Activated CD4-positive, alpha-beta T cell treated with anti-CD3 and anti-CD28 coated beads, Interleukin-2, amount 50 U/mL, for 1 hour (primary cell): ENCODE results near the gene AK9.

Experiments
- DNase-seq: peaks from one replicate; pipeline ENCODE4 v3.0.0-alpha.2; 2020

Gene AK9

DNA sequence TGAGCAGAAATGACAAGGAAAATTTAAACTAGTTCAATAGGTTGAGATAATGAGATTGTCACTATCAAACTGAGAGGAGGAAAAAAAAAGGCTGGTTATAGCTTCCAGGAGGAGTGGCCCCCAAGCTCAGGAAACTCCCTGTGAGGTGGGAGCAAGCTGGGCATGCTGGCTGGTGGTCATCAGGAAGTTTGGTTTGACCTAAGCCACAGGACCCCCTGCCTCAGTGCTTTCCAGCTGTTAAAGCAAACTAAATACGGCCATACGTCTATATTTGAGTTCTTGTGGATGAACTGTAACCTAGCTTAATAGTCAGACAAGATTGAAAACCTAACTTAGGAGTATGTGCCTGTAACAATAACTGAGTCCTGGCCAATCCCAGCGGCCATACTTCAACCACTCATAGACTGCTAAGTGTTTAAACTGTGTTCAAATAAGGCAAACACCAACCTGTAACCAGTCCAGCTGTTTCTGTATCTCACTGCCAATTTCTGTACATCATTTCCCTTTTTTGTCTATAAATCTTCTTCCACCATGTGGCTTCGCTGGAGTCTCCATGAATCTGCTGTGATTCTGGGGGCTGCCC, 183.4 kb downstream of the AK9 start:
- no peak for DNase-seq

DNA sequence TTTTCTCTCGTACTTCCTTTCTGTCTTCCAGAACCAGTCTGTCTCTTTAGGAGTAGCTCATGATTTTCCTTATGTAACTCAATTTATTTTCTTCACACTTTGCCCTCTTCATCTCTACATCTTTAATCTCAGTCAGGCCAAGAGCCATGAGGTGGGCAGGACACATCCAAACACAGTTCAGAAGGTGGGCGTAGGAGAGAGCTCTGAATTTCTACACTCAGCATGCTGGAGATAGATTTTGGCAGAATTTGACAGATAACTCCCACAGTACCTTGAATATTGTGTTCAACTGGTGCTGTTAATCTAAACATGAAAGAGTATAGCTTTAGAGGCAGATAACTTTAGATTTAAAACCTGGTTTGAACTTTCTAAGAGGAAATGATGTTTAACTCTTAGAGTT, 184.2 kb downstream of the AK9 start:
- no peak for DNase-seq

DNA sequence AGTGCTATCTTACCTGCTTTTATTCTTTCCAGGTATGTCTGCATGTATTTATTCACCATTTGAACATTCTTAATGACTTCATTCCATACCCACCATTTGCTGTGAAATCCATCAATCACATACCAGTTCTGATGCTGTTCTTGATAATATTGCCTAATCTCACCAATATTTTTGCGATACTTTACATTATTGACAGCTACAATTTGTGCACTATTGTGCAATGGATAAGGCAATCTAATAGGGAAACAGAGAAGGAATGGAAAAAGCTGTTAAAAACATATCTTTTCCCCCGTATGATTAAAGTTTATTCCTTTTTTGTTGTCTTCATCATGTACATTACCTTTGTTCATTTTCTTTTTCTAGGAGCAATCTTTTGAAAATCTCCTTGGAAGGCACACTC, 184.7 kb downstream of the AK9 start:
- no peak for DNase-seq

DNA sequence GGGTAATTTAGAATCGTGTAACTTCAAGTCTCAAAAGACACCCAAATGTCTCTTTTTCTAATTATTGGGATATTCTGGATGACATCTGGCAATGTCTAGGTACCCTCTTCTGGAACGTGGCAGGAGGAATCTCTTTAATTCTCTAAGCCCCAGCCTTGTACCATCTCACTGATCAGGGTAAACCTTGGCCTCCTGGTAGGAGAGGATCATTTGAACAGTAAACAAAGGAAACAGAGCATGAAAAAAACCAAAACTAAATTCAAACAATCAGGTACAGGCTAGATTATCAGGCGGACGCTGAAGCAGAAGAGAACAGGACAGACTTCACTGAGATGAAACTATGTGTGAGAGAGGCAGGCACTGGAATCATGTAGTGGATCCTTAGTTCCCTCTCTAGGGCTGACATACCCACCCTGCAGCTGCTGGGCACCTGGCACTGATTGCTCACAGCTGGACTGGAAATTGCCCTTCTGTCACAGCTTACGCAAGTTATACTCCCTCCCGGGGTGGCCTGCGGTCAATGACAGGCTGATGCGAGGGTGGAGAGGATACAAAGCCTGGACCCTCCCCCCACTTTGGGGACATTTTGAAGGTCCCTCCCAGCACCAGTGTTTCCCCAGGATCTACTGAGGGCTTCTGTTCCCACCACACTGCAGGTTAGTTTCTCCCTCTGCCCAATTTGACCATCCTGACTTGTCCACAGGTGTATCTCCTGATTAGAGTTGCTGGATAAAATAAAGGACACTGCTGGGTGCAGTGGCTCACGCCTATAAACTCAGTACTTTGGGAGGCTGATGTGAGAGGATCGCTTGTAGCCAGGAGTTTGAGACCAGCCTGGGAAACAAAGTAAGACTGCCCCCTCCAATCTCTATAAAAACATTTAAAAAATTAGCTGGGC, 187.4 kb downstream of the AK9 start:
- no peak for DNase-seq

DNA sequence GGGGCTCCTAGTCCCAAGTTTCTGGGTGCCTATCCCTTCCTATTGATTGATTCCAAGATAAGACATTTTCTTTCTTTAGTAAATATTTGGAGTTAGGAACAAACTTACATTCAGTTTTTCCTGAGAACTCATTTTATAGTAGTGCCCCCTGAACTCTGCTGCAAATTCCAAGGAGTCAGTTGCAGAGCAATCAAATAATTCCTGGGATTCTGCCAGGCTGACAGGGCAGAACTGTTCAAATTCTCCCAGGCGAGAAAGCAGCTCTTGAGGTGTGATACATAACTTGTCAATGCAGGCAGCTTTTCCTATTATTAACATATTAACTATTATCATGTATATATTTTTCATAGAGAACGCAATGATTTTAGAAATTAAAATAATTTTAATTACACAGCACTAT, 192.1 kb downstream of the AK9 start:
- DNase-seq = no peak

DNA sequence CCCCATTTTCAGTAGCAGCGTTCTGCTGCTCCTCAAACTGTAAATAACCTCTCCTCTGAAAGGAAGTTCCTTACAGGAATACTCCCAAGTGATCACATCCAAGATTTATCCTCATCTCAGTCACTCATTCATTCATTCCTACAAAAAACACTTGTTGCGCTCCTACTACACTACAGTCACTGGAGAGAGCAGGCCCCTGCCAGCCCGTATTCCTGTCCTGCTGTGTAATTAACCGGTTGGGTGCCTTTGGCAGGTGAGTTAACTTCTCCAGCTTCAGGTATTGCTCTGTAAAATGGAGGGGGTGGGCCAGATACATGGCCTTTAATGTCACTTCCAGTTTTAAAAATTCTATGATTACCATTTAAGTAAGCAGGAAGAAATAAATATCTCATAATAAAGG, 192.9 kb downstream of the AK9 start:
- no peak for DNase-seq

DNA sequence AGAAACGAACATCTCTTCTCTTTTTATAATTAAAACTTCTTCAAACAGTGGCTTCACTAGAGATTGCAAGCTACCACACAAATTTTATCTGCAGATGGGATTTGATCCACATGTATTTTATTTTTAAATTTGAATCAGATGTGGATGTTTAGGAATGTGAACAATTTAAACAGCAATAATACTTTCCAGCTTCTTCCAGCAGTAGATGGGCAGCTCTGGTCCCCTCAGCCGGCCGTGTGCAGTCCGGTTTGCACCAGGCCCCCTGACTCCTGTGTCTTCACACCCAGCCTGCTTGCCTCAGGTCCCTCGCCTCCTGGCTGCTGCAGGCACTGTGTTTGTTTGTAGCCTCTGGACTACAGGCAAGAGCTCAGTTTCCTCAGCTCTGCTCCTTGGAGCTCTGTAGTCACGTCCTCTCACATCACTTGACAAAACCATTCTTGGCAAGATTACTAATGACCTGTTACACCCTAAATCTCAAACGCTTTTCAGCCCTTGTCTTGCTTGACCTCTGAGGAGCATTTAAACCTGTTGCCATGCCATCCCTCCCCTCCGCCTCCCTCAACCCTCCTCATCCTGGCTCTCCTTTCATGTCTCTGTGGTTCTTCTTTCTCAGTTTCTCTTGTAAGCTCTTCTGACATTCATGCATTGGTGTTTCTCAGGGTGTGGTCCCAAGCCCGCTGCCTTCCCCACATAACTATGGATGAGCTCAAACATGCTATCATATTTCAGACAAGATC, 194.8 kb downstream of the AK9 start:
- DNase-seq = no peak

DNA sequence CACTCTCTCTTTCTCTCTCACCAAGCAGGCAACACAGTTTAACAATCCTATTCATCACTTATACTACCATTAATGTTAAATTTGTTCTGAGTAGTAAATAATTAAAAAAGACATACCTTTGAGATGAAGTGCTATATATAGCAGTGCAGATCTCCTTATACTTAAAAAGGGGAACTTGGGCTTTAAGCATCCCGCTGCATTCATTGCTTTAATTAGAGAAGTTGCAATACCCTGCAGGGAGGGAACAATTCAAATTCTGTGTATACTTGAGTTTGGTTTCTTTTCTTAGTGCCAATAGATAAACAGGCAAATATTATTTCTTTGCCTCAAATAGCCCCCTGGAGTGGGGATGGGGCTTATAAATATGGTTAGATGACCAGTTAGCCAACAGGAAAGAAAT, 197.1 kb downstream of the AK9 start:
- DNase-seq = no peak

DNA sequence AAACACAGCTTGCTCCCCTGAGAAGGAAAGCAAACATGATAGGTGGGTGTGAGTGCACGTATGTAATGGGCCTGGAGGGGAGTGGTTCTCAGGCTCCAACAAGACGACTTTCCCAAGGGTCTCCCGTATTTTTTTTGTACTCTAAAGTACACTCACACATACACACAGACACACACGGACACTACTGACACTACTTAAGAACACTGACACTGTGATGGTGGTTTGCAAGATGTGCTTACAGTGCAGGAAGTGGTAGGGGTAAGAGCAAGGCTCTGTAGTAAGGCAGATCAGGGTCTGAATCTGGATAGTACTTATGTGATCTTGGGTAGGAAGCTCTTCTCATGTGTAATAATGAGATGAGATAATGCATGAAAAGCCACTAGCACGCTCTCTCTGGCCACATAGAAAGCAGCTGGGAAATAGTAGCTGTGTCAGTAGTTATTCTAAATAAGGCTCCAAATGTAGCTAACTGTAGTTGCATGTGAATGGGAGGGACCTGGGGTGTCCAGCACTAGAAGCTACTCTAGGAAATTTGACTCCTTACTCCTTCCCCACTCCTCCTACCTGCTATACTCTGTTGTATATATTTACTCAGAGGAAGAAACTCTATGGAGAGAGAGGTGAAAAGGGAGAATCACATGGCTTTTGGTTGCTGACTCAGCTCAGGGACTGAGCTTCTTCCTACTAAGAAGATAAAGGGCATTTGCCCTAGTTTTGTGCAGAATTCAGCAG, 199.6 kb downstream of the AK9 start:
- no peak for DNase-seq

DNA sequence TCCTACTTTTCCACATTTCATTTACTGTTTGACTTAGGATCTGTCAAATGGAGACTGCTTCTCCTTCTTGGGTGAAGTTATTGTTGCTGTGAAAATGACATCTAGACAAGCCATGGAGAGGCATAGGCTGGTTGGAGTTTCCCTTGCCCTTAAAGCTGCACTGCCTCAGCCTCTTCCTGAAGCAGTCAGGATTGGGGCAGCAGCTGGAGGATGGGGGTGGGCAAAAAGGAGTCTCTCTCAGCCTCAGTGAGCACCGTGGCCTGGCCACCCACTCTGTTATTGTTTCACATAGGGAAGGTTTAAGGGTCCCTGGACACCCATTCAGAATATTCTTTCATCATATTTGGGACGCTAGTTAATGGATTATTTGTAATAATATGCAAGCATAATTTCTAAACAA, 200.3 kb downstream of the AK9 start:
- no peak for DNase-seq

DNA sequence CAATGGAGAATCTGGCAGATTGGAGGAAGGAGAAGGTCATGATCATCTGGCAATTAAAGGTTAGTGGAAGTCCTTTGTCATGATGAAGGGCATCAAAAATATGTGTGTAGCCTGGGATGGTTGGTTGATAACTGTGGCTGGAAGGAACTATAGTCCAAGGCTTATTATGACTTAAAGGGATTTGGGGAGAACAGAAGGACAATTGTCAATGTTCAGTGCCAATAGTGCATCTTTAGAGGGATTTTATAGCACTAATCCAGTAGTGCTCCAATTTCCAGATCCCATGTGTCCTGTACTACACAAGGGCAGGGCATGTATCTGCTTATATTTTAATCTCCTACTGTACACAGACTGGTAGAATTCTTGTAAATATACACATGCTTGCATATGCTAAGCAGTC, 203.0 kb downstream of the AK9 start:
- no peak for DNase-seq

DNA sequence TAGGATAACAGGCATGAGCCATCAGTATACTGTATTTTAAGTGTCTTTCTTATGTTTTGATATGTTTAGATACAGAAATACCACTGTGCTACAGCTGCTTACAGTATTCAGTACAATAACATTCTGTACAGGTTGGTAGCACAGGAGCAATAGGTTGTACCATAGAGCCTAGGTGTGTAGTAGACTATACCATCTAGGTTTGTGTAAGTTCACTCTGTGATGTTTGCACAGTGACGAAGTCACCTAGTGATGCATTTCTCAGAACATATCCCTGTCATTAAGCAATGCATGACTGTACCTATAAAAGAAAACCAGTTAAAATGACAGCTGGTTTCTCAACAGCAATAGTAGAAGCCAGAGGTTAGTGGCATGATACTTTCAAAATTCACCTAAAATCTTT, 204.9 kb downstream of the AK9 start:
- DNase-seq = no peak

DNA sequence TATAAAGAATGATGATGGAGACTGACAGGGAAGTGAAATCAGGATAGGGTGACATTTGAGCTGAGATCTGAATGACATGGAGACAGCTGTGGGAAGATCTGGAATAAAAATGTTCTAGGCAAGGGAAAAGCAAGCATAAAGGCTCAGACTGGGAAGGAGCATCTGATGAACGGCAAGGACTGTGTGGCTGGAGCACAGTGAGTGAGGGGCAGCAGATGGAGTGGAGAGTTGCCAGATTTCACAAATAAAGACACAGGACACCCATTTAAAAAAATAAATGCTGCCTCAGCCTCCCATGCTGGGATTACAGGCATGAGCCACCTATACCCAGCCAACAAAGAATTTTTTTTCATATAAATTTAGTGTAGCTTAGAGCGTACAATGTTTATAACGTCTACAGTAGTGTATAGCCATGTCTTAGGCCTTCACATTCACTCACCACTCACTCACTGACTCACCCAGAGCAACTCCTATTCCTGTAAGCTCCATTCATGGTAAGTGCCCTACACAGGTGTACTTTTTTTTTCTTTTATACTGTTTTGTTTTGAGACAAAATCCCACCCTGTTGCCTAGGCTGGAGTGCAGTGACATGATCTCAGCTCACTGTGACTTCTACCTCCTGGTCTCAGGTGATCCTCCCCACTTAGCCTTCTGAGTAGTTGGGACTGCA, 205.6 kb downstream of the AK9 start:
- DNase-seq = no peak

DNA sequence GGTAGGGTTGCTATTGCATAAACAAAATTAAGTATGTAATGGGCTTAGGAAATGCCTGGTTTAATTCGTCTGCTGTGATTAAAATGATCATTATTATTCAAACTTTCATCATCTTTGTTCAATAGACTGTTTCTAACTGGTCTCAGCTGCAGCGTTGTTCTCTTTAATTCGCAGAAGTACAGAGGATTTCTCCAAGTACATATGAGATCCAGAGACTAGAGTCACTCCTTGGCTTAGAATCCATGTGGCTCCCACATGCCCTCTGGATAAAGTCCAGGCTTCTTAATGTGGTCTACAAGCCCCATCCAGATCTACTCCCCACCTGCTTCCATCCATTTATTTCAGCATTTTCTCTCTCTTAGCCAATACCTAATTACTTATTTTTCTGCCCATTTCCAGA, 206.9 kb downstream of the AK9 start:
- DNase-seq = no peak

DNA sequence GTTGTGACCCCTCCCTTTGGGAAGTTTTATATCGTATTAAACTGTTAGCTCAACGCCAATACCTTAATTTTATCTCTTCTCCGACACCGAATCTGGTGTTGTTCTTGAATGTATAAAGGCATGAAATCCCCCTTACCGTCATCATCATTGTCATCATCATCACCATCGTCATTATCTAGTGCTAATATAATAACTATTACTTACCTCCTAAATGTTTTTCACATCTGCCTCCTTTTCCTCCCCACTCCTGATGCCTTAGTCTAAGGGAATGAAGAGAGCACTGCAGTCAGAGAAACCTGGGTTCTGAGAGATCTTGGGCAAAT, 207.3 kb downstream of the AK9 start:
- no peak for DNase-seq

DNA sequence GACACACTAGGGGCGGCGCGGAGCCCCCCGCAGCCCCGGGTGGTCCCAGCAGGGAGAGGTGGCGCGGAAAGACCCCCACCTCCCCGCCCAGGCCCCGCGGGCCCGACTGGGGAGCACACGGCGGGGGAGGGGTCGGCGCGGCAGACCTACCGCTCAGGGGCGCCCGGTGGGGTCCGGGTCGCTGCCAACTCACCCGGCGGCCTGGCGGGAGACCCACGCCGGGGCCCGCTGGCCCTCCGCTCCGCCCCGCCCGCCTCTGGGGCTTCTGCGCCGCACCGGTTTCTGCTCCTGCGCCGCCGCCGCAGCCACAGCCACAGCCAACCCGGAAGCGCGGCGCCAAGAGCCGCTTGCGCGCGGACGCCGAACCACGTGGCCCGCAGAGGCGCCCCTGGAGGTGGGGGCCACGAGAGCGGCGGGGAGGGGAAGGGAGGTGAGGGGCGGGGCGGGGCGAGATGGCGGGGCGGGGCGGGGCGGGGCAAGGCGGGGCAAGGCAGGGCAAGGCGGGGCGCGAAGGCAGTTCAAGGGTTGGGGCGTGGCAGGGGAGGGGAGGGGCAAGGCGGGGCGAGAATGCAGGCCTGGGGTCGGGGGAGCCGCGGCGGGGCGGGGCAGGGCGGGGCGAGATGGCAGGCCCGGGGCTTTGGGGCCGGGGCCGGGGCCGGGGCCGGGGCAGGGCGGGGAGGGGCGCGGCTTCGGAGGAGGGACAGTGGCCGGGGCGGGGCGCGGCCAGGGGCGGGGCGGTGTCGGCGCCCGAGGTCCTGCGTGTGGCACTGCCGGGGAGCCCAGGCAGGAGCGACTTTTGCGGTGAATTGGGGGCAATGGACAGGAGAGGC, 207.9 kb downstream of the AK9 start, which contains the start of gene ZBTB24:
TSS of gene ZBTB24 (minus strand) at position 315 of the 830 bp plus-strand sequence. CDS start 1,193 bp downstream, outside the sequence.
- peak; percentile 85 for DNase-seq

DNA sequence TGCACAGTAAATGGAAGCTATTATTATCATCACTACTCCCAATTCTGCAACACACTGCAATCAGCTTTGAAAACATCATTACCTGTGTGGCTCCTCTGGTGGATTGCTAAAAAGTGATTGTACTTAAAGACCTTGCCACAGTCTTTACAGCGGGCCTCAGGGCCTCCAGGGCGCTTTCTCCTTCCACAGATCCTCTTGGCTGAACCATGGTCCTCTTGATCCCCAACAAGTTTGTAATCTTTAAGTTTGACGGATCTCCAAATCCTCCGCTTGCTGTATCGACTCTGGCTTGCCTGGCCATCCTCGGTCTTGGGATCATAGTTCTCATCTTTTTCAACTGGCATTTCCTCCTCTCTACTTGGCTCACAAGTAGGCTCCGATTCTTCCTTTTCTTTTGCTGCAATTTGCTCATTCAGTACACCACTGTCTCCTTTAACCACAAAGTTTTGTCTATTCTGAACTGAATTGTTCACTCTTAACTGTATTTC, 210.0 kb downstream of the AK9 start:
- DNase-seq = no peak

DNA sequence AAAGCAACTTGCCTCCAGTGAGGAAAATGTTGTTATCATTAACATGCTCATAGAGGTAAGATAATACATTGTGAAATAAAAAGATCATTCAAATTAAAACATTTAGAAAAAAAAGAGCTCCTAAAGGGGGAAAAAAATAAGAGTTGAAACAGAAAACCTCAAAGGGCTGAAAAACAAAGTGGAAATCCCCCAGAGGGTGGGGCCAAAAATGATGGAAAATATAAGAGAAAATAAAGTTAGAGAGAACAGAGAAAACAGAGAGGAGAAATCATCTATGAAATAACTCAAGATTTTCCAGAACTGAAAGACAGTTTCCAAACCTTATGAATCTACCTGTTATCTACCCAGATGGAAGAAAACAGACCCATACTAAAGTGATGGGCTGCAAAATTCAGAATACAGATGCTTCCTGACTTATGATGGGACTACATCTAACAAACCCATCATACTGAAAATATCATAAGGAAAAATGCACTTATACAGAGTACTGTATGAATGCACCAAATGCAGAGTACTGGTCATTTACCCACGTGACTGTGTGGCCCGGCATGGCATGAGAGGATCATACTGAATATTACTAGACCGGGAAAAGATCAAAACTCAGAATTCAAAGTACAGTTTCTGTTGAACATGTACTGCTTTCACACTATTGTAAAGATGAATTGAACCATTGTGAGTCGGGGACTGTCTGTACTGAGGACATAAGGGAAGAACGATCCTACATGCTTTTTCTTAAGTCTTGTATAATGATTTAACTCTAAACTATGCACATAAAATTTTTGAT, 212.0 kb downstream of the AK9 start:
- DNase-seq = no peak

DNA sequence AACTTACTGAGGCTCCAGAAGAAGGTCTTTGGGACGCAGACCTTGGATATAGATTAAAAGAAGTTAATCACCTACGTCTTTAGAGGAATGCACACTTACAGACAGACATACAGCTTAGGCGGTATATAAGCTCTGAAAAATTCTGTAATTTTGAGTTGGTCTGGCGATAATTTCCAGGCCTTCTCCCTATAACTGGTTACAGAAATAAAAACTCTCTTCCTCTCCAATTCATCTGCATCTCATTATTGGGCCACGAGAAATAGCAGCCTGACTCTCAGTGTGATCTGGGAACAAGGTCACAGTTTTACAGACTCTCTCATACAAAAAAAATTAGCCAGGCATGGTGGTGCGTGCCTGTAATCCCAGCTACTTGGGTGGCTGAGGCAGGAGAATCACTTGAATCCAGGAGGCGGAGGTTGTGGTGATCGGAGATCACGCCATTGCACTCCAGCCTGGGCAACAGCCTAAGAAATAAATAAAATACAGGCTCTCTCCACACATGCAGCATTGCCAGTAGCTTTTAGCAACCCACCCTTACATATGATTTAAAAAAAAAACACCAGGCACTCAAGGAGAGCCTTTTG, 212.7 kb downstream of the AK9 start:
- no peak for DNase-seq

DNA sequence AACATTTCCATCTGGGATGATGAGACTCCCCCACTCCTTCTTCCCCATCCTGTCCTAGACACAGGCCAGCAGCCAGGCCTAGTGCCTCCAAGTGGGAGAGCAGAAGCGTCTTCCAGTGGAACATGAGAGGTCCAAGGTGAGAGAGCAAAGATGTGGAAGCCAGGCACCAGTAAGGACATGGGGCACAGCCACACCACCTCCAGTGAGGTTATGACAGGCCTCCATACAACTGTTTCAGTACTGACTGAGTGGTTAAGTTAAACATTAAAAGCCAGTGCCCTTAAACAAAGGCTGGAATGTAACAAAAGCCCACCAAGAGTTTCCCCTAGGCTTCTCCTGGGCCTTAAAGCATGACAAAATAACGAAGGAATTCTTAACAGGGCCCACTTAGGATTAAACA, 213.3 kb downstream of the AK9 start:
- no peak for DNase-seq
